GM21381 (cell line): ENCODE measurements around the gene RHOBTB3.

Experiments used
- ATAC-seq: cut with Tn5 transposase; IDR thresholded peaks from one replicate; pipeline ENCODE4 v1.9.1; 2021; ENCODE audit warnings: mild to moderate bottlenecking, moderate library complexity; ENCODE audit not compliant: unreplicated experiment

RHOBTB3 gene

GRCh38 chr5:95730011-95730700 is 980 bp upstream of the RHOBTB3 start:
- ATAC-seq, result no peak

- peak; percentile 17 for ATAC-seq
These were observed 727 bp downstream of the RHOBTB3 start for GRCh38 chr5:95731571-95732554.

GRCh38 chr5:95733107-95733665 is 2.0 kb downstream of the RHOBTB3 start:
- ATAC-seq, result no peak

GRCh38 chr5:95734187-95734586 is 3.1 kb downstream of the RHOBTB3 start:
- no peak for ATAC-seq

GRCh38 chr5:95734906-95735305 is 3.8 kb downstream of the RHOBTB3 start:
- ATAC-seq, result no peak

GRCh38 chr5:95735406-95735805 is 4.3 kb downstream of the RHOBTB3 start:
- no peak for ATAC-seq

- ATAC-seq, result no peak
These were observed 6.9 kb downstream of the RHOBTB3 start for GRCh38 chr5:95738072-95738471.

GRCh38 chr5:95738834-95739233 is 7.7 kb downstream of the RHOBTB3 start:
- ATAC-seq, result no peak

GRCh38 chr5:95739857-95740256 is 8.7 kb downstream of the RHOBTB3 start:
- ATAC-seq, result no peak

GRCh38 chr5:95741458-95741857 is 10.3 kb downstream of the RHOBTB3 start:
- ATAC-seq, result no peak

GRCh38 chr5:95743232-95743631 is 12.1 kb downstream of the RHOBTB3 start:
- ATAC-seq, result no peak

- no peak for ATAC-seq
These were observed 12.7 kb downstream of the RHOBTB3 start for GRCh38 chr5:95743877-95744276.

- ATAC-seq, result no peak
These were observed 15.1 kb downstream of the RHOBTB3 start for GRCh38 chr5:95746194-95746593.

GRCh38 chr5:95746722-95747679 is 15.9 kb downstream of the RHOBTB3 start:
- ATAC-seq, result no peak

GRCh38 chr5:95748133-95748532 is 17.0 kb downstream of the RHOBTB3 start:
- no peak for ATAC-seq

GRCh38 chr5:95754545-95754944 is 23.4 kb downstream of the RHOBTB3 start:
- no peak for ATAC-seq

GRCh38 chr5:95759005-95759404 is 27.9 kb downstream of the RHOBTB3 start:
- ATAC-seq, result no peak

GRCh38 chr5:95759634-95760033 is 28.5 kb downstream of the RHOBTB3 start:
- no peak for ATAC-seq

GRCh38 chr5:95760273-95761191 is 29.4 kb downstream of the RHOBTB3 start:
- peak; percentile 87 for ATAC-seq
